Melanocyte of skin (primary cell): Measurements from ENCODE around the gene HSD3B2. TPM values are rescaled to one million over a fixed set of nuclear protein-coding genes. Genes with fewer than 3 reads are reported as not detected.

Experiments used
- total RNA-seq, 2 donors: library from RNA; depleted of rRNA; stranded (reverse); fragments of >200 nt; gene quantifications; 2 replicates each; pipeline ENCODE4 v1.2.3, GENCODE V29; 2012

Gene HSD3B2
- total RNA-seq, result under 1 TPM in 1 of 2 donors, not detected in 1; 0.69 TPM

DNA sequence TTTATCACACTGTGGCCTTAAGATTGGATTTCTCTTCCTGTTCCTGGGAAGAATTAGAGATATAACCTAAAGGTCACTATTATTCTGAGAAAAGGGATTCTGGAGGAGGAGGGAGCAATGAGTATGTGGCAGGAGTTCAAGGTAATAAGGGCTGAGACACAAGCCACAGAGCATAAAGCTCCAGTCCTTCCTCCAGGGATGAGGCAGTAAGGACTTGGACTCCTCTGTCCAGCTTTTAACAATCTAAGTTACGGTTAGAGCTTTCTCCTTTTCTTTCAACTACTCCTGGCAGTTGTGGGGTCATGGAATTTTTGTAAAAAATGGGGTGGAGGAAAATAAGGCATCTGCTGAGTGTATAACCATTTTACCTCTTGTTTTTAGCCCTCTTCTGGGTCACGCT is at the start of gene HSD3B2:
HSD3B2 (plus strand) TSS at position 201 of the 400 bp plus-strand sequence. CDS start 270 bp downstream, outside the sequence.

DNA sequence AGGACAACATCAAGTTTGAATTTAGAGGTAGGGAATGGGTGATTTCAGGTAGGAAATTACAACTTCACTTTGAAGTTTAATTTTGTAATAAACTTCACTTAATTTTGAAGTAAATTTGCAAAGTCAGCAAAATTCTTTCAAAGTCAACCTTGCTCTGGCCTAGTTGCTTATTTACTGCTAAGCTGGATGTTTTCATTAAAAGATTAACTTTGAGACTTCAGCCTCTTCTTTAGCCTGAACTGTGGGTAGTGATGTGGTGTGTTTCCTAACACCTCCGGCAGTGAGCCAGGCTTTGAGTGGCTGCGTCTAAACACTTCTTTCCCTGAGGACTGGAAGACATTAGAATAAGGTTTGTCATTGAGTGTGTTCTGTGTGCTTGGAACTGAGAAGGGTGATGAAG is 46.4 kb upstream of the HSD3B2 start, which contains the start of gene HAO2:
HAO2 (plus strand) TSS at position 232 of the 400 bp plus-strand sequence. CDS start 12,301 bp downstream, outside the sequence.

Other genes with a start within 250 kb of the HSD3B2 start
- gene HAO2, start 46.4 kb upstream of the HSD3B2 start, total RNA-seq, result 1 to 10 TPM in 1 of 2 donors, not detected in 1; 10.0 TPM
- gene HSD3B1, start 92.1 kb downstream of the HSD3B2 start, total RNA-seq, result not detected
- gene ZNF697, start 233.1 kb downstream of the HSD3B2 start, total RNA-seq, result 10 to 100 TPM; 16.2 to 31.3 TPM